GM21360 (cell line): ENCODE data around the gene IKZF1.
A peak's percentile ranks its signal among the peaks of the same experiment; 100 is the strongest.

Experiments used
- ATAC-seq: cut with Tn5 transposase; IDR thresholded peaks from one replicate; pipeline ENCODE4 v1.9.1; 2021; ENCODE audit warnings: mild to moderate bottlenecking, moderate library complexity; ENCODE audit not compliant: unreplicated experiment

IKZF1 gene

GRCh38 chr7:50307368-50308032 lies 3.0 kb downstream of the IKZF1 start:
- ATAC-seq = no peak

GRCh38 chr7:50308203-50308531 lies 3.7 kb downstream of the IKZF1 start:
- no peak for ATAC-seq

DNA sequence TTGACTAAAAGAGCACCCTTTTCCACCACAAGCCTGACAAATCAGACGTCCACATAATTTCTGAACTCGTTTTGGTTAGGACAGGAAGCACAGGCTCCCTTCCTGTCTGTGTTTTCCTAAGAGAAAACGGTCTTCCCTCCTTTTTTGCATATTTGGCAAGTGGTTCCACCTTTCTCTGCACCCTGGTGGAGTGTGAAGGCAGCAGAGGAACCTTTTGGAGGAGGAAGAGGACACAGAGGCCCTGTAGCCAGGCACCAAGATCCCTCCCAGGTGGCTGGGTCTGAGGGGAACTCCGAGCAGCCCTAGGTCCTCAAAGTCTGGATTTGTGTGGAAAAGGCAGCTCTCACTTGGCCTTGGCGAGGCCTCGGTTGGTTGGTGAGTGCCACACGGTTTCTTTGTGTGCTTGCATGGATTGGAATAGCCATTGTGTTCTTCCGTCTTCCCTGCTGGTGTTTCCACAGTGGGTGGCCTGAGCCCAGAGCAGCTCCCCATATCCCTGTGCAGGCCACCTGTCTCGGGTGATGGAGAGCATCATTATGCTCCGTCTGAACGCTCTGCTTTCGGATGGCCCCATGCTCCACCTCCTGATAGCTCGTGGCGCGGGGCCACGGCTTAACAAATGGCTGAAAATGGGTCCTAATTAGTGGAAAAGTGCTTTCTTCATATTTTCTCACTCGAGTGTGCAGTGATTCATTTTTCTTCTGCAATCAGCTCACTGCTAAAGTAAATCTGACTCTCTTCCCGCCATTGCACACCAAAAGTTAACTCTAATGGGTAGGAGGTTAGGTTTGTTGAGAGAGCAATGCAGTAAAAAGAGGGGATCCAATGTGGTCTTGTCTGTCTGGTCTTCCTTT lies 4.2 kb downstream of the IKZF1 start:
- ATAC-seq = no peak

- ATAC-seq = no peak
These were observed 5.2 kb downstream of the IKZF1 start for GRCh38 chr7:50309721-50310120.

GRCh38 chr7:50310361-50310760 lies 5.8 kb downstream of the IKZF1 start:
- ATAC-seq = no peak

DNA sequence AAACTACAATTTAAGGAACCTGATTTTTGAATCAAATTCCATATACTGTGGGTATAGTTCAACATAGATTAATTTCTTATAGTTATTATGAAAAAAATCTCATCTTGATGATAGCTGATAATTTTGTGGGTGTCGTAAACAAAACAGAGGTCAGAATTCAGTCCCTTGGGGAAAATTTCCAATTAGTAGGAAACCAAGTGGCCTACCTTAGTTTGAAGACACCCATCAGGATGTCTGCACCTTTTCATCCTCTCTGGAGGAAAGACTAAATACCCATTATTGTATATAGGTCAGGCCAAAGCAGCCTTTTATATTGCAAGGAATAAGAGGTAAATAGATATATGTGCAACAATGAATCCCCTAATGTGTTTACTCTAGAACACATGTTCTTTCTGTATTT lies 6.4 kb downstream of the IKZF1 start:
- no peak for ATAC-seq

DNA sequence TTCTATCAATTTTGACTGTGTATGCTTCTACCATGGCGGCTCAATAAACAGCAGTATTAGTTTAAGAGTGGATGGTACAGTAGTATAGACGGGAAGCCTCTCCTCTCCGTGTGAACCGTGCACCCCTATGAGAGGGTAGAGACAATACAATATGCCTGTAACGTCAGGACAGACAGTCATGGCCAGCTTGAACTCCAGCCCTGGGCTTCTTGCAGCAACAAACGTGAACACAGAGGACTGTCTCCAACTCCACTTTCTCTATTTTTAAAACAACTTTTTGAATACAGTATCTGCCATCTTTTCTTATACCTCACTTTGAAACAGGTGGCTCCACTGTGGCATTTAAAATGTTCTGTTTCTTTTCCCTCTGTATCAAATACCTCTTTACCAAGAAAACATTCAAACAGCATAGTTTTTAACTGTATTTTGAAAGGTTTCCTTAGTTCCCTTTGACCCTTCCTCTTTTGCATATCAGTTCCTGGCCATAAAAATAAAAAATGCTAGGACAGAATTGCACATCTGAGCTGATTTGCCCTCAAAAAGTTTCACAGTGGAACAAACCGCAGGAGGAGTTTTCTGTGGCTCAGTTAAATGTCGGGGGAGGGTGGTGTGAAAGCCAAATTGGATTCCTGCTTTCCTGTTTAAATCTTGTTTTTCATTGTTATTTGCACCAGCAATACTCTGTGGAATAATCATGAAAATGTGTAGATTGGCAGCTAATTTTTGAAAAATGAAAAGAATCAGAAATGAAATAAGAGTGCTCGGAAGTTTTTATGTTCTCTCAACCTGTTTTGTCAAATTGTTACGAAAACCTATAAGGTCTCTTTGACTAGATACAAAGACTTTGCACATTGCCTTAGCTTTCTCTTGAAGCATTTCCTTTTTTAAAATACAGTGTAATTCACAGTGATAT lies 8.0 kb downstream of the IKZF1 start:
- ATAC-seq = no peak

GRCh38 chr7:50314836-50315592 lies 10.5 kb downstream of the IKZF1 start:
- no peak for ATAC-seq

GRCh38 chr7:50315739-50316671 lies 11.5 kb downstream of the IKZF1 start:
- no peak for ATAC-seq

- peak; percentile 60 for ATAC-seq
These were observed 12.7 kb downstream of the IKZF1 start for GRCh38 chr7:50317221-50317678.

GRCh38 chr7:50317697-50318669 lies 13.5 kb downstream of the IKZF1 start:
- no peak for ATAC-seq

DNA sequence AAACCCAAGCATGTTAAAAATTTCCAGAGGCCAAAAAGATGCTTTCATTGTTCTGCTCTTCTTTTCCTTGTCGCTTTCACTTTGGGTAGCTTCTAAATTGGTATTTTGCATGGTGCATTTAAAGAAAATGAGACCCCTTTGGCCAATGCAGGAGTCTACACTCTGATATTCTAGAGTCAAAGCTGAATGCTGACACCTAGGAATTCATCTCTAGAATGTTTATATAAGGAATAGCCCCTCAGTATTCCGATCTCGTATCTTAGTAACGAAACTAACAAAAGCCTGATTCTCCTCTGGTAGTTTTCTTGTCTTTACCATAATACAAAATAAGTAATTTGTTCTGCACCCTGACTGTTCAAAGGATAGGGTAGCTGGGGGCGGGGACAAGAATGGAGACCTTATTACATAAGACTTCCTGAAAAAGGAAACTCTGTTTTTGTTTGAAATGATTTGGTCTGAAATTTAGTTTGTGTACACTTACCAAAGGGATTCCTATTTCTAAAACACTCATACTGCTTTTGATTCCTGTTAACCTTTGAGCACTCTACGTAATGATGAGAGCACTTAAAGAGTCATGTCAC lies 17.1 kb downstream of the IKZF1 start:
- ATAC-seq = no peak

- ATAC-seq = no peak
These were observed 19.6 kb downstream of the IKZF1 start for GRCh38 chr7:50324113-50324512.

DNA sequence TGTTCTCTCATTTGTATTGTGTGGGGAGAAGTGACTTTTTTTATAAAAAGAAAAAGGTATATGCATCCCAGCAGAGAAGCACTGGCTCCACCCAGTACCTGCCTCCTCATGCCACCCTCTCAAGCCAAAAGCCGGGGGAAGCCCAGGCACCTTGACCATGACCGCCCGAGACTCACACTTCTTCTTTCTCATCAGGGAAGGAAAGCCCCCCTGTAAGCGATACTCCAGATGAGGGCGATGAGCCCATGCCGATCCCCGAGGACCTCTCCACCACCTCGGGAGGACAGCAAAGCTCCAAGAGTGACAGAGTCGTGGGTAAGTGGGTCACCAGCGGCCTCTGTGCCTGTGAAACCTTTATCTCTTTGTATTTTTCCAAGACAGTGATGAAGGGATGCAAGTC lies 22.9 kb downstream of the IKZF1 start:
- no peak for ATAC-seq

DNA sequence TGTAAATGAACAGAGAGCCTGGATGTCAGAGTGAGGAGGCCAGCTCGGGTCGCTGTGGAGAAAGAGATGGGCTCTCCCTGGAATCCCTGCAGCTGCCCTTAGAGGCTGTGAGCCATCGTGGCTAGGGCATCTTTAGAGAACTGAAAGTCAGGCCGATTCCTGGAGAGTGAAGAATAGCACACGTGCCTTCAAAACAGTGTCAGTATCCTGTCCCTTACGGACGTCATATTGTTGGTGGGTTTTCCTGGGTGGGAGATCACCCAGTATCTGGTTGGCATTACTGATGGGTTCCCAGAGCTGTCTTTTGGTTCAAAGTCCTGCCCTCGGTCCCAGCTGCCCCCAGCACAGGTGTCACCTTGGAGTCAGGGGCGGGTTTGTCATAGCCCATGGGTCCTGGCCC lies 25.3 kb downstream of the IKZF1 start:
- ATAC-seq = no peak

- no peak for ATAC-seq
These were observed 25.7 kb downstream of the IKZF1 start for GRCh38 chr7:50330254-50330653.

- no peak for ATAC-seq
These were observed 26.2 kb downstream of the IKZF1 start for GRCh38 chr7:50330696-50331095.

- ATAC-seq = peak; percentile 68
These were observed 27.2 kb downstream of the IKZF1 start for GRCh38 chr7:50331564-50332208.
